Measurements from ENCODE around the gene MAP3K4. TPM values are rescaled to one million over a fixed set of nuclear protein-coding genes. Genes with fewer than 3 reads are reported as not detected.

MAP3K4 gene
- total RNA-seq, 1 donor from 2014 or later = 41.2 TPM

GRCh38 chr6:161031721-161032495 lies 40.3 kb downstream of the MAP3K4 start:
- H3K36me3 Mint-ChIP-seq (ENCODE audit: low read depth, unreplicated experiment) = no peaks in the 10 kb centered on the region

DNA sequence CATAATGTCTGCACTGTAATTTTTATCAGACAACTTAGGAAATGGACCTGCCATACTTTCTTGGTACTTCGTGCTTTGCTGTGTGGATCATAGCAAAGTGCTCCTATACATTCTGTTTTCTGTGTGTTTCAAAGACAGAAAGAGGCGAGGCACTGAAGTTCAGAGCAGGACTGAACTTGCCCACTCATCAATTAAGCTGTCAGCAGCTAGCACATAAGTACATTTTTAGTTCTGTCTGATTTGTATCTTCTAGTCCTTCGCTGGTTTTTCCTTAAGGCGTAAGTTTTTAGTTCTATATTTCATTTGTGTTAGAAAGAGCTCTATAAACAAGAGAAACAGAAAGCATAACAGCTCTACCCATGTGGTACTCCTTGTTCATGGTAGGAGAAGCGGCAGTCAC lies 42.1 kb downstream of the MAP3K4 start:
- TF ChIP-seq CTCF (IDR thresholded peaks at IDR 0.05; ENCODE audit: unreplicated experiment) = no peak
- H3K36me3 Mint-ChIP-seq (ENCODE audit: low read depth, unreplicated experiment) = peaks cover 6% of the 10 kb centered on the region
- no peak for DNase-seq (ENCODE audit: low spot score)
- no peaks in the 10 kb centered on the region for H3K9me3 Mint-ChIP-seq (ENCODE audit: unreplicated experiment)
- no peak overlapping the region for H3K4me3 Mint-ChIP-seq (ENCODE audit: unreplicated experiment)
- H3K27me3 Mint-ChIP-seq (ENCODE audit: unreplicated experiment) = peaks cover 4% of the 10 kb centered on the region
- H3K4me1 Mint-ChIP-seq (ENCODE audit: unreplicated experiment) = peaks cover 12% of the 10 kb centered on the region
- H3K27ac Mint-ChIP-seq (ENCODE audit: unreplicated experiment) = no peak overlapping the region

More at GRCh38 chr6:161031721-161032495, 40.3 kb downstream of the MAP3K4 start:
- no peak overlapping the region for H3K27ac Mint-ChIP-seq (ENCODE audit: unreplicated experiment)
- H3K4me1 Mint-ChIP-seq (ENCODE audit: unreplicated experiment) = peaks cover 7% of the 10 kb centered on the region
- no peak overlapping the region for H3K4me3 Mint-ChIP-seq (ENCODE audit: unreplicated experiment)
- TF ChIP-seq CTCF (IDR thresholded peaks at IDR 0.05; ENCODE audit: unreplicated experiment) = no peak
- no peaks in the 10 kb centered on the region for H3K27me3 Mint-ChIP-seq (ENCODE audit: unreplicated experiment)
- H3K9me3 Mint-ChIP-seq (ENCODE audit: unreplicated experiment) = no peaks in the 10 kb centered on the region
- no peak for DNase-seq (ENCODE audit: low spot score)

DNA sequence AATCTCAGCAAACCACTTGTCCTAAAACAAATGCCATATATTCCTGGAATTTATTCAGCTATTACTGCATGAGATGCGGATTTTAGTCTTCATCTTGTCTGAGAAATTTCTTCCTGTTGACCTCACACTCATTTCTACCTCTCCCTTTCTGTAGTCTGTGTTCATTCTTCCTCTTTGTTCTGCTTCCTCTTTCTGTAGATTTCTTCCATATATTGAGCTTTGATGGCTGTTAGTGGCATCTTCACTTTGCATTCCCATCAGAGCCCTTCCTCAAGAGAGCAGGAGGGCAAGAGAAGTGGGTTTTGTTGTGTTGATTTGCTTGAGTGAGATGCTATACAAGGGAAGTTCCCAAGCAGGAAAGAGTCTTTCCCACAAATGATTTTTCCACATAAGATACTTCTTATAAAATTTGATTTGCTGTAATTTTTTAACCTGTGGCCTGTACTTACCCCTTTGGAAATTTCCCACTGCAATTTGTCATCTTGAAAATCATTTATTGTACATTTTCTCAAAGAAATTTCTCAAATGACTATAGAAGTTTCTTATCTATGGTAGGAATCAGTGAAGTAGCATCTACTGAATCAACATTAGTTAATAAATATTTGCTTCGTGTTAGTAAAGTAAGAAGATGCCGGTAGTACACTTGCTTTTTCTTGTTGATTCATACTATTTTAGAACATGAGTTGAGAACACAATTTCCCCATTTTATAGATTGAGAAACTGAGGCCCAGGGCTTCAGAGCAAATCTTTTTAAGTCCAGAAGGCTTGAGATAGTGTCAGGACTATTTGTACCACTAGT lies 43.8 kb downstream of the MAP3K4 start:
- Mint-ChIP-seq H3K4me1 (ENCODE audit: unreplicated experiment) (peaks cover 12% of the 10 kb centered on the region), H3K9me3 (ENCODE audit: unreplicated experiment) (no peaks in the 10 kb centered on the region), H3K36me3 (ENCODE audit: low read depth, unreplicated experiment) (peaks cover 6% of the 10 kb centered on the region), H3K27me3 (ENCODE audit: unreplicated experiment) (peaks cover 4% of the 10 kb centered on the region), H3K27ac (ENCODE audit: unreplicated experiment) (peak overlapping the region; percentile 23), H3K4me3 (ENCODE audit: unreplicated experiment) (no peak overlapping the region)
- TF ChIP-seq CTCF (IDR thresholded peaks at IDR 0.05; ENCODE audit: unreplicated experiment) = no peak
- no peak for DNase-seq (ENCODE audit: low spot score)

GRCh38 chr6:161035981-161036263 lies 44.4 kb downstream of the MAP3K4 start:
- Mint-ChIP-seq H3K36me3 (ENCODE audit: low read depth, unreplicated experiment) (peaks cover 6% of the 10 kb centered on the region), H3K27me3 (ENCODE audit: unreplicated experiment) (peaks cover 4% of the 10 kb centered on the region), H3K27ac (ENCODE audit: unreplicated experiment) (no peak overlapping the region), H3K9me3 (ENCODE audit: unreplicated experiment) (no peaks in the 10 kb centered on the region), H3K4me3 (ENCODE audit: unreplicated experiment) (no peak overlapping the region), H3K4me1 (ENCODE audit: unreplicated experiment) (peaks cover 12% of the 10 kb centered on the region)
- DNase-seq (ENCODE audit: low spot score) = no peak
- TF ChIP-seq CTCF (IDR thresholded peaks at IDR 0.05; ENCODE audit: unreplicated experiment) = no peak

- peaks cover 4% of the 10 kb centered on the region for H3K27me3 Mint-ChIP-seq (ENCODE audit: unreplicated experiment)
- H3K9me3 Mint-ChIP-seq (ENCODE audit: unreplicated experiment) = no peaks in the 10 kb centered on the region
- H3K27ac Mint-ChIP-seq (ENCODE audit: unreplicated experiment) = no peak overlapping the region
- DNase-seq (ENCODE audit: low spot score) = no peak
- no peak for TF ChIP-seq CTCF (IDR thresholded peaks at IDR 0.05; ENCODE audit: unreplicated experiment)
- H3K4me1 Mint-ChIP-seq (ENCODE audit: unreplicated experiment) = peaks cover 12% of the 10 kb centered on the region
- H3K36me3 Mint-ChIP-seq (ENCODE audit: low read depth, unreplicated experiment) = peaks cover 6% of the 10 kb centered on the region
- H3K4me3 Mint-ChIP-seq (ENCODE audit: unreplicated experiment) = peak overlapping the region; percentile 1
Measured at GRCh38 chr6:161037873-161038228, 46.3 kb downstream of the MAP3K4 start.
